OCI-LY7 (cell line): ENCODE results near the gene PAFAH1B1. TPM values are rescaled to one million over a fixed set of nuclear protein-coding genes. Genes with fewer than 3 reads are reported as not detected.
A peak's percentile ranks its signal among the peaks of the same experiment; 100 is the strongest.

ENCODE experiments used
- BruUV-seq: library from RNA; stranded (reverse); fragments of 400-500 nt; replicated peaks from 2 replicates; lab custom pipeline; 2021; lab: Mats Ljungman, UMichigan
- CTCF ChIA-PET: fragments of 300-600 bp; sonication (Branson Sonifier 250); formaldehyde crosslinking; loops from one replicate; lab custom pipeline; 2022; ENCODE audit warnings: antibody characterized with exemption; ENCODE audit not compliant: unreplicated experiment; lab: Charles Lee
- POLR2A ChIA-PET: fragments of 300-600 bp; sonication (Branson Sonifier 250); formaldehyde crosslinking; loops from one replicate; lab custom pipeline; 2022; ENCODE audit warnings: antibody characterized with exemption; lab: Charles Lee
- DNase-seq: peaks from one replicate; pipeline ENCODE4 v3.0.0-alpha.2; 2015; ENCODE audit warnings: low spot score
- H2AFZ ChIP-seq: fragments of 200-600 bp; sonication (generic), shearing (Covaris generic); 2 replicates; pipeline ENCODE4 v1.6.1; 2014; ENCODE audit warnings: mild to moderate bottlenecking, antibody characterized with exemption, low read length, moderate library complexity
- H3K27ac ChIP-seq: fragments of 200-600 bp; sonication (generic); 2 replicates; pipeline ENCODE4 v1.5.1; 2014; ENCODE audit warnings: mixed run types, low read depth, mild to moderate bottlenecking, moderate library complexity, low read length, inconsistent platforms; ENCODE audit not compliant: poor library complexity, severe bottlenecking
- H3K36me3 ChIP-seq: fragments of 200-600 bp; sonication (generic); 2 replicates; pipeline ENCODE4 v1.6.1; 2014; ENCODE audit warnings: mild to moderate bottlenecking, antibody characterized with exemption, low read length, moderate library complexity, mixed read lengths; ENCODE audit not compliant: insufficient read depth
- H3K4me1 ChIP-seq: fragments of 200-600 bp; sonication (generic); 2 replicates; pipeline ENCODE4 v1.5.1; 2014; ENCODE audit warnings: mild to moderate bottlenecking, low read length; ENCODE audit not compliant: insufficient read depth, poor library complexity, severe bottlenecking
- H3K4me2 ChIP-seq: fragments of 200-600 bp; sonication (generic); 2 replicates; pipeline ENCODE4 v1.6.1; 2014; ENCODE audit warnings: mild to moderate bottlenecking, low read length
- H3K4me3 ChIP-seq: fragments of 200-600 bp; sonication (generic); 2 replicates; pipeline ENCODE4 v1.5.1; 2014; ENCODE audit warnings: mild to moderate bottlenecking, low read depth, low read length; ENCODE audit not compliant: poor library complexity, severe bottlenecking
- H3K79me2 ChIP-seq: fragments of 200-600 bp; sonication (generic); 2 replicates; pipeline ENCODE4 v1.6.1; 2016; ENCODE audit warnings: low read depth, mild to moderate bottlenecking, low read length, moderate library complexity, mixed read lengths; ENCODE audit not compliant: insufficient read depth
- H3K9me2 ChIP-seq: fragments of 200-600 bp; sonication (generic); 2 replicates; pipeline ENCODE4 v1.6.1; 2016; ENCODE audit warnings: mild to moderate bottlenecking, low read length, mixed read lengths; ENCODE audit not compliant: insufficient read depth
- H3K9me3 ChIP-seq: fragments of 200-600 bp; sonication (generic); 2 replicates; pipeline ENCODE4 v1.6.1; 2014; ENCODE audit warnings: mild to moderate bottlenecking, mixed run types, low read length, mixed read lengths
- H4K20me1 ChIP-seq: fragments of 200-600 bp; sonication (generic); 2 replicates; pipeline ENCODE4 v1.6.1; 2014; ENCODE audit warnings: mild to moderate bottlenecking, antibody characterized with exemption, low read length, moderate library complexity, mixed read lengths; ENCODE audit not compliant: insufficient read depth
- EZH2phosphoT487 ChIP-seq: fragments of 200-600 bp; sonication (generic); IDR thresholded peaks from 2 replicates; pipeline ENCODE4 v1.6.1; 2018; ENCODE audit warnings: low read depth, borderline replicate concordance, mild to moderate bottlenecking, mixed run types, antibody characterized with exemption, low read length, moderate library complexity, mixed read lengths
- intact Hi-C: fragments of 100-400 bp; cut with micrococcal nuclease; formaldehyde crosslinking; loops from one replicate; pipeline ENCODE4 v1.10.0; 2022; ENCODE audit not compliant: unreplicated experiment
- total RNA-seq, 2 experiments: library from RNA; depleted of rRNA in 1 of 2; stranded (reverse); fragments of >200 nt in 1 of 2; shearing (Covaris generic) in 1 of 2; gene quantifications; 2 replicates each; pipeline ENCODE4 v1.2.3, GENCODE V29; 2014 to 2022
- TF ChIP-seq, protein P1 (sequence below): fragments of 200-600 bp; sonication (generic); conservative IDR thresholded peaks from 2 replicates; pipeline ENCODE4 v1.5.1; 2014; ENCODE audit warnings: mild to moderate bottlenecking, antibody characterized with exemption, low read length, moderate library complexity, mixed read lengths

PAFAH1B1 gene
- total RNA-seq, 2 experiments from 2014 or later: 51.1 to 127 TPM

DNA sequence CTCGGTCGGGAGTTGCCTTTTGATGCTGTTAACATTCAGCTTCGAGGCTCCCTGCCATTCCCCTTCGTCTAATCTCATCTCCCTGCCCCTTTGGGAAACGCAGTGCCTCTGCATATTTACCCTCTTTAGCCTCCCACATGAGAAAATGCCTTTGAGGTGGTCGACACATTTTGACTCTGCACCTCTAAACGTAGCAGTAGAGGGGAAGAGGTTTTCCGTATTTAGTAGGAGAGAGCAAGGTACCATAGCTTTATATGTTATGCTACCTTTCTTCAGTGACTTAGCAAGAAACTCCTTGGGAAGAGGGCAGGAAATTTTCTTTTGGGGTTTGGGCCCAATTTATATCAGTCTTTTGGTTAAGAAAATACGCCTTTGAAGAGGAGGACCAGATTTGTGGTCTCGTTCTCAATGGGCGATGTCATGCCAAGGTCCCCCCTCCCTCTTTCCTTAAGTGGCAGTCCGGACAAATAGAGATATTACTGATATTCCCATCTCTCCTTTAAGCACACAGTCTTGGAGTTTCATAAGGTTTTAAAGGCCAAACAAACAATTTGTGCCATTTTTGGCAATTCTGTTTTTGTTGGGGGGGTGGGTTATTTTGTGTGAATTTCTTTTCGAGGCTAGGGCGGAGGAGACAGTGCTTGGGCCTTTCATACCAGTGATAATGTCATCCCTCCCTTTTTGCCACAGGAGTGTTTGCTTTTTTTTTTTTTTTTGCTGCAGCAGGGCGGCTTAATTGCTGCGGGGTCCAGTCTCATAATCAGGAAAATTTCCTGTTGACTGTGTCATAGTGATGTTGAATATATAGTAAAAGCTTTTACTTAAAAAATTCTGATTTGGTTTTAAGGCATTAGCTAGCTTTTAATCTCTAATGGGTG, 1.5 kb downstream of the PAFAH1B1 start:
- H3K9me3 ChIP-seq: peaks cover 6% of the 10 kb centered on the region; the same call in 1 of the 2 replicates
- intact Hi-C loops: loop anchor here (2.0 to 5.0 kb wide), 4 partner anchors 80 to 407 kb away; partner anchors contain the start of genes METTL16 and MNT
- no peak for TF ChIP-seq EZH2phosphoT487
- ChIA-PET CTCF (no interaction called here), POLR2A (interaction anchor here (0.7 kb wide), 1 partner anchor 24 kb away, joined by 3 read pairs; no protein-coding TSS in a partner anchor)
- peaks cover 31% of the 10 kb centered on the region for H3K4me1 ChIP-seq
- no peaks in the 10 kb centered on the region for H3K9me2 ChIP-seq
- TSS peak; percentile 64 for BruUV-seq
- H2AFZ ChIP-seq: no peak overlapping the region
- peak overlapping the region; percentile 91 for H3K4me3 ChIP-seq
- peak; percentile 8 for DNase-seq
- peaks cover 34% of the 10 kb centered on the region for H3K36me3 ChIP-seq
- peak overlapping the region; percentile 89 for H3K4me2 ChIP-seq
- H4K20me1 ChIP-seq: peaks cover 34% of the 10 kb centered on the region
- peaks cover 61% of the 10 kb centered on the region for H3K79me2 ChIP-seq
- peak overlapping the region; percentile 80 for H3K27ac ChIP-seq

DNA sequence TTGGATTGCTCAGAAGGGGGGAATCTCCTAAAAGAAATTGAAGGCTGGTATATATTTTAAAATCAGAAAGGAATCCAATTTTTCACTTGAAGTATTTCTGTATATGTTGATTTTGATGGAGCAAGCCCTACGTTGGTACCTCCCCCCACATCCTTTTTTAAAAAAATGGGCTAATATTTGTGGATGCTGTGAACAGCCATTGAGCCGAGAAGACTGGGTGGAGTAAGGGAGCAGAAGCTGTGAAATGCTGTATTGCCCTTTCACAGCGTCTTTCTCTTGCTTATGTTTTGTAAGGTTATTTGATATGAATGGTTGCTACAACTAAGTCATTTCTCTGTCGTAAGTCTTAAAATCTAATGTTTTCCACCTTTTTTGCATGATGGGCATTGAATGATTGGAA, 2.3 kb downstream of the PAFAH1B1 start:
- peak; percentile 16 for DNase-seq
- H3K9me3 ChIP-seq: peaks cover 6% of the 10 kb centered on the region; the same call in 1 of the 2 replicates
- H3K9me2 ChIP-seq: no peaks in the 10 kb centered on the region
- ChIA-PET CTCF (no interaction called here), POLR2A (interaction anchor here (0.7 kb wide), 1 partner anchor 24 kb away, joined by 3 read pairs; no protein-coding TSS in a partner anchor)
- no peak overlapping the region for H2AFZ ChIP-seq
- peak overlapping the region; percentile 89 for H3K4me2 ChIP-seq
- peaks cover 31% of the 10 kb centered on the region for H3K4me1 ChIP-seq
- peak overlapping the region; percentile 91 for H3K4me3 ChIP-seq
- H3K79me2 ChIP-seq: peaks cover 69% of the 10 kb centered on the region
- intact Hi-C loops: loop anchor here (2.0 kb wide), 1 partner anchor 79 kb away; no protein-coding TSS in a partner anchor
- H4K20me1 ChIP-seq: peaks cover 34% of the 10 kb centered on the region
- H3K27ac ChIP-seq: no peak overlapping the region
- TF ChIP-seq EZH2phosphoT487: no peak
- TF ChIP-seq, protein P1, sequence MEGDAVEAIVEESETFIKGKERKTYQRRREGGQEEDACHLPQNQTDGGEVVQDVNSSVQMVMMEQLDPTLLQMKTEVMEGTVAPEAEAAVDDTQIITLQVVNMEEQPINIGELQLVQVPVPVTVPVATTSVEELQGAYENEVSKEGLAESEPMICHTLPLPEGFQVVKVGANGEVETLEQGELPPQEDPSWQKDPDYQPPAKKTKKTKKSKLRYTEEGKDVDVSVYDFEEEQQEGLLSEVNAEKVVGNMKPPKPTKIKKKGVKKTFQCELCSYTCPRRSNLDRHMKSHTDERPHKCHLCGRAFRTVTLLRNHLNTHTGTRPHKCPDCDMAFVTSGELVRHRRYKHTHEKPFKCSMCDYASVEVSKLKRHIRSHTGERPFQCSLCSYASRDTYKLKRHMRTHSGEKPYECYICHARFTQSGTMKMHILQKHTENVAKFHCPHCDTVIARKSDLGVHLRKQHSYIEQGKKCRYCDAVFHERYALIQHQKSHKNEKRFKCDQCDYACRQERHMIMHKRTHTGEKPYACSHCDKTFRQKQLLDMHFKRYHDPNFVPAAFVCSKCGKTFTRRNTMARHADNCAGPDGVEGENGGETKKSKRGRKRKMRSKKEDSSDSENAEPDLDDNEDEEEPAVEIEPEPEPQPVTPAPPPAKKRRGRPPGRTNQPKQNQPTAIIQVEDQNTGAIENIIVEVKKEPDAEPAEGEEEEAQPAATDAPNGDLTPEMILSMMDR: no peak
- BruUV-seq: no TSS peak
- peaks cover 38% of the 10 kb centered on the region for H3K36me3 ChIP-seq

DNA sequence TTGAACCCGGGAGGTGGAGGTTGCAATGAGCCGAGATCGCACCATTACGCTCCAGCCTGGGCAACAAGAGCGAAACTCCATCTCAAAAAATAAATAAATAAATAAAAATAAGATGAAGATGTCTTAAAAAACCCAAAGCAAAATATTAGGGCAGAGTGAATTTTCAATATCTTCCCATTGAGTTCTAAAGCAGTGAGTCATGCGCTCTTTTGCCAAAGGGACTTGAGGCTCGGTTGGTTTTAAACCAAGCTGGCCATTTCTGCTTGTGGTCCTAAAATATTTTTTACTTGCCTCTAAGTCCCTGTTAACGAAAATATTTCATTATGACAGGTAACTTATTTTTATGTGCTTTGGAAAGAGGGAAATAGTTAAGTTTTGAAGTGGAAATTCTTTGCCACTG, 4.7 kb downstream of the PAFAH1B1 start:
- Histone ChIP-seq H3K9me2 (no peaks in the 10 kb centered on the region), H3K4me3 (no peak overlapping the region), H4K20me1 (peaks cover 34% of the 10 kb centered on the region), H3K36me3 (peaks cover 62% of the 10 kb centered on the region), H2AFZ (no peak overlapping the region), H3K9me3 (peaks cover 6% of the 10 kb centered on the region; the same call in 1 of the 2 replicates), H3K4me1 (peaks cover 25% of the 10 kb centered on the region), H3K27ac (no peak overlapping the region), H3K4me2 (no peak overlapping the region), H3K79me2 (peaks cover 93% of the 10 kb centered on the region)
- no TSS peak for BruUV-seq
- intact Hi-C loops: no loop called here
- POLR2A ChIA-PET: no interaction called here
- CTCF ChIA-PET: no interaction called here
- TF ChIP-seq, protein P1: no peak
- DNase-seq: no peak
